Right lobe of liver (tissue), 4 donors: ENCODE measurements around the gene SHF.

ENCODE experiments used
- CTCF ChIP-seq, 4 donors: fragments of 200-600 bp in 3 of 4; fragments of 450-650 bp in 1 of 4; IDR thresholded peaks; one replicate each; pipeline versions ENCODE4 v1.5.1 to v1.8.0; 2016 to 2022; ENCODE audit warnings: antibody characterized with exemption in 4 of 4, mild to moderate bottlenecking in 2 of 4
- POLR2A ChIP-seq: fragments of 450-650 bp; IDR thresholded peaks from one replicate; pipeline ENCODE4 v1.6.1; 2017; ENCODE audit warnings: antibody characterized with exemption, mild to moderate bottlenecking
- donor health status: DM: no; HTN: no; CAD: no.
- donor health status: DM: no; HTN: no; CAD: no.
- donor health status: DM: no; HTN: yes; CAD: no.

DNA sequence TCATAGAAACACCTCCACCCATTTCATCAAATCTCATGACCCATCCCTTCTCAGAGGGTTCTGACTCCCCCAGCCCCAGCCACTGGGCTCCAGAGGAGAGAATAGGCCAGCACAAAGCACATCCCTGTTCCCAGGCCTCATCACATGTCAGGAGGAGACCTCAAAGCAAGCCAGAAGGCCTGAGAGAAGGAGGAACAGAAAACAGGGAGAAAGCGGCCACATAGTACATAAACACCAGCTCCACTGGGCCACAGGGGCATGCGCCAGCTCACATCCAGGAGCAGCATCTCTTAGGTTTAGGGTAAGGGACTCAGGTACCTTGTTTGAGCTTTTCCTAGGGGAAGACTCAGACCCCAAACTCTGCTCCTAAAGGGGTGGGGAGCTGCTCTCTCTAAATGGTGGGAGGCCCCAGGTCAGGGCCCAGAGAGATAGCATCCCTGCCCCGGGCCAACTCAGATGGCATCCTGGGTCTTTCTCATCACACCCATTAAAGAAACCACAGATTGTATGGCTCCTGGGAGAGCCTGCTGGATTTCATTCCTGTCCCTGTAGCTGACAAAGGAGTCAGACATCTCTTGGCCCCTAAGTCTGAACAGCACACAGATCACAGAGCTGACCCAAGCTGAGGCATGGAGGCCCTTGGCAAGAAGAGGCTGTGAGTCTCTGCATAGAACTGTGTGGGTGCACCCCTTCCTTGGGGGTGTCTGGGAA lies 2.5 kb downstream of the SHF start:
- TF ChIP-seq CTCF (IDR thresholded peaks at IDR 0.05): no peak
- TF ChIP-seq POLR2A: no peak
